Measurements from ENCODE around the gene LIPJ. TPM values are rescaled to one million over a fixed set of nuclear protein-coding genes. Genes with fewer than 3 reads are reported as not detected.

Gene LIPJ
- total RNA-seq, 1 experiment from 2014 or later, result 0.09 TPM

DNA sequence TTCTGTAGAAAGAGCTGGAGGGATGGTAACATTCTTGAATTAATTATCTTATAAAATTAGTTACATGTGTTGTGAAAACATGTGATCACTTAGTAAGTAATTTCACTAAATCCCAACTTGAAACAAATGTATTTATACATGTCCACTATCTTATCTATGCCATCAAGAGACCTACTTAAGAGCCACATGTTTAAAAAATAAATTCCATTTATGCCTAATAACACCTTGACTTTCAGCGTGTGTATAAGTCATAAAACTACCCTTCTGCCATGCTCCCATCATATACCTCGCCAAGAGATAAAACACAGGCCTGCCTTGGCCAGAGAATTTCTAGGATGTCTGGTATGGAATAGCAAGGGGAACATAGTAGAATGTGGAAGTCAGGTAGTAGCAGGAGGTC is 37.3 kb downstream of the LIPJ start:
- TF ChIP-seq IRF2 (CRISPR knock-in tag; IDR thresholded peaks at IDR 0.05; ENCODE audit: borderline replicate concordance, low read depth), result no peak
- no peak for TF ChIP-seq PRRX2 (CRISPR knock-in tag; IDR thresholded peaks at IDR 0.05)
- no peak for TF ChIP-seq FOXK1 (CRISPR knock-in tag; IDR thresholded peaks at IDR 0.05)
- no peak for TF ChIP-seq ELF4 (CRISPR knock-in tag; IDR thresholded peaks at IDR 0.05; ENCODE audit: low read depth)
- TF ChIP-seq NFYB (CRISPR knock-in tag; conservative IDR thresholded peaks at IDR 0.05; ENCODE audit: low read depth), result no peak
- TF ChIP-seq ZBTB21 (CRISPR knock-in tag; IDR thresholded peaks at IDR 0.05; ENCODE audit: borderline replicate concordance), result no peak
- TF ChIP-seq, protein P1, sequence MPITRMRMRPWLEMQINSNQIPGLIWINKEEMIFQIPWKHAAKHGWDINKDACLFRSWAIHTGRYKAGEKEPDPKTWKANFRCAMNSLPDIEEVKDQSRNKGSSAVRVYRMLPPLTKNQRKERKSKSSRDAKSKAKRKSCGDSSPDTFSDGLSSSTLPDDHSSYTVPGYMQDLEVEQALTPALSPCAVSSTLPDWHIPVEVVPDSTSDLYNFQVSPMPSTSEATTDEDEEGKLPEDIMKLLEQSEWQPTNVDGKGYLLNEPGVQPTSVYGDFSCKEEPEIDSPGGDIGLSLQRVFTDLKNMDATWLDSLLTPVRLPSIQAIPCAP (CRISPR knock-in tag; IDR thresholded peaks at IDR 0.05), result no peak
- TF ChIP-seq, protein P2, sequence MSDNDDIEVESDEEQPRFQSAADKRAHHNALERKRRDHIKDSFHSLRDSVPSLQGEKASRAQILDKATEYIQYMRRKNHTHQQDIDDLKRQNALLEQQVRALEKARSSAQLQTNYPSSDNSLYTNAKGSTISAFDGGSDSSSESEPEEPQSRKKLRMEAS (CRISPR knock-in tag; IDR thresholded peaks at IDR 0.05), result no peak
- no peak for TF ChIP-seq TEAD1 (CRISPR knock-in tag; IDR thresholded peaks at IDR 0.05)
- TF ChIP-seq ZNF423 (CRISPR knock-in tag; IDR thresholded peaks at IDR 0.05), result no peak
- TF ChIP-seq, protein P3, sequence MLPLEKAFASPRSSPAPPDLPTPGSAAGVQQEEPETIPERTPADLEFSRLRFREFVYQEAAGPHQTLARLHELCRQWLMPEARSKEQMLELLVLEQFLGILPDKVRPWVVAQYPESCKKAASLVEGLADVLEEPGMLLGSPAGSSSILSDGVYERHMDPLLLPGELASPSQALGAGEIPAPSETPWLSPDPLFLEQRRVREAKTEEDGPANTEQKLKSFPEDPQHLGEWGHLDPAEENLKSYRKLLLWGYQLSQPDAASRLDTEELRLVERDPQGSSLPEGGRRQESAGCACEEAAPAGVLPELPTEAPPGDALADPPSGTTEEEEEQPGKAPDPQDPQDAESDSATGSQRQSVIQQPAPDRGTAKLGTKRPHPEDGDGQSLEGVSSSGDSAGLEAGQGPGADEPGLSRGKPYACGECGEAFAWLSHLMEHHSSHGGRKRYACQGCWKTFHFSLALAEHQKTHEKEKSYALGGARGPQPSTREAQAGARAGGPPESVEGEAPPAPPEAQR (CRISPR knock-in tag; IDR thresholded peaks at IDR 0.05), result no peak
- Mint-ChIP-seq H3K27ac (no peak overlapping the region), H3K4me1 (0 out of 2 replicates have a peak, but pooled peaks cover 5% of the 10 kb centered on the region), H3K27me3 (ENCODE audit: low read depth) (no peaks in the 10 kb centered on the region; the same call in 1 of the 2 replicates), H3K36me3 (no peaks in the 10 kb centered on the region), H3K4me3 (no peak overlapping the region), H3K9me3 (peaks cover 20% of the 10 kb centered on the region; the same call in 1 of the 2 replicates)
- DNase-seq (ENCODE audit: low spot score) (no peak), ATAC-seq (no peak)
- POLR2A ChIA-PET, result no interaction called here
- CTCF ChIA-PET, result interaction anchor here (1.2 kb wide), 1 partner anchor 41 kb away, joined by 4 read pairs; the partner anchor contains the start of gene RNLS

DNA sequence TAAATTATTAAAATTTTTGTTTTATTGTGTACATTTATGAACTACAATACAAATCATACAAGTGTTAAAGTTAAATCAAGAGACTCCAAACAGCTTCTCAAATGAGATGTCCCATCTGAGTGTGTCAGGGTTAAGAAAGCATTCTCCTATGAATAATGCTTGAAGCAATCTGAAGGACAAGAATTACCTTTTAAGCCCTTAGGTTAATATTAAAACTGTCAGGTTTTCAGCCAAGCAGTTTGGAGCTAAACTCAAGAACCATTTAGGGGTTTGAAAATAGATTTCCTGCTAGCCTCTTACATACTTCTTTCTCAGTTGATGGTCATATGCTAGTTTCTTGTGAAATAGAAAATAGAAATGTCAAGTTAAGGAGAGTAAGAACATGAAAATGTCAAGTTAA is 38.3 kb downstream of the LIPJ start:
- CTCF ChIA-PET, result no interaction called here
- Mint-ChIP-seq H3K27me3 (ENCODE audit: low read depth) (no peaks in the 10 kb centered on the region; the same call in 1 of the 2 replicates), H3K9me3 (peaks cover 20% of the 10 kb centered on the region; the same call in 1 of the 2 replicates)
- TF ChIP-seq, protein P4, sequence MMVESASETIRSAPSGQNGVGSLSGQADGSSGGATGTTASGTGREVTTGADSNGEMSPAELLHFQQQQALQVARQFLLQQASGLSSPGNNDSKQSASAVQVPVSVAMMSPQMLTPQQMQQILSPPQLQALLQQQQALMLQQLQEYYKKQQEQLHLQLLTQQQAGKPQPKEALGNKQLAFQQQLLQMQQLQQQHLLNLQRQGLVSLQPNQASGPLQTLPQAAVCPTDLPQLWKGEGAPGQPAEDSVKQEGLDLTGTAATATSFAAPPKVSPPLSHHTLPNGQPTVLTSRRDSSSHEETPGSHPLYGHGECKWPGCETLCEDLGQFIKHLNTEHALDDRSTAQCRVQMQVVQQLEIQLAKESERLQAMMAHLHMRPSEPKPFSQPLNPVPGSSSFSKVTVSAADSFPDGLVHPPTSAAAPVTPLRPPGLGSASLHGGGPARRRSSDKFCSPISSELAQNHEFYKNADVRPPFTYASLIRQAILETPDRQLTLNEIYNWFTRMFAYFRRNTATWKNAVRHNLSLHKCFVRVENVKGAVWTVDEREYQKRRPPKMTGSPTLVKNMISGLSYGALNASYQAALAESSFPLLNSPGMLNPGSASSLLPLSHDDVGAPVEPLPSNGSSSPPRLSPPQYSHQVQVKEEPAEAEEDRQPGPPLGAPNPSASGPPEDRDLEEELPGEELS (CRISPR knock-in tag; IDR thresholded peaks at IDR 0.05), result no peak
- TF ChIP-seq, protein P5, sequence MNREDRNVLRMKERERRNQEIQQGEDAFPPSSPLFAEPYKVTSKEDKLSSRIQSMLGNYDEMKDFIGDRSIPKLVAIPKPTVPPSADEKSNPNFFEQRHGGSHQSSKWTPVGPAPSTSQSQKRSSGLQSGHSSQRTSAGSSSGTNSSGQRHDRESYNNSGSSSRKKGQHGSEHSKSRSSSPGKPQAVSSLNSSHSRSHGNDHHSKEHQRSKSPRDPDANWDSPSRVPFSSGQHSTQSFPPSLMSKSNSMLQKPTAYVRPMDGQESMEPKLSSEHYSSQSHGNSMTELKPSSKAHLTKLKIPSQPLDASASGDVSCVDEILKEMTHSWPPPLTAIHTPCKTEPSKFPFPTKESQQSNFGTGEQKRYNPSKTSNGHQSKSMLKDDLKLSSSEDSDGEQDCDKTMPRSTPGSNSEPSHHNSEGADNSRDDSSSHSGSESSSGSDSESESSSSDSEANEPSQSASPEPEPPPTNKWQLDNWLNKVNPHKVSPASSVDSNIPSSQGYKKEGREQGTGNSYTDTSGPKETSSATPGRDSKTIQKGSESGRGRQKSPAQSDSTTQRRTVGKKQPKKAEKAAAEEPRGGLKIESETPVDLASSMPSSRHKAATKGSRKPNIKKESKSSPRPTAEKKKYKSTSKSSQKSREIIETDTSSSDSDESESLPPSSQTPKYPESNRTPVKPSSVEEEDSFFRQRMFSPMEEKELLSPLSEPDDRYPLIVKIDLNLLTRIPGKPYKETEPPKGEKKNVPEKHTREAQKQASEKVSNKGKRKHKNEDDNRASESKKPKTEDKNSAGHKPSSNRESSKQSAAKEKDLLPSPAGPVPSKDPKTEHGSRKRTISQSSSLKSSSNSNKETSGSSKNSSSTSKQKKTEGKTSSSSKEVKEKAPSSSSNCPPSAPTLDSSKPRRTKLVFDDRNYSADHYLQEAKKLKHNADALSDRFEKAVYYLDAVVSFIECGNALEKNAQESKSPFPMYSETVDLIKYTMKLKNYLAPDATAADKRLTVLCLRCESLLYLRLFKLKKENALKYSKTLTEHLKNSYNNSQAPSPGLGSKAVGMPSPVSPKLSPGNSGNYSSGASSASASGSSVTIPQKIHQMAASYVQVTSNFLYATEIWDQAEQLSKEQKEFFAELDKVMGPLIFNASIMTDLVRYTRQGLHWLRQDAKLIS (CRISPR knock-in tag; IDR thresholded peaks at IDR 0.05; ENCODE audit: borderline replicate concordance), result no peak
- TF ChIP-seq ATF1 (CRISPR knock-in tag; IDR thresholded peaks at IDR 0.05) (no peak), ZNF263 (CRISPR knock-in tag; IDR thresholded peaks at IDR 0.05; ENCODE audit: low read depth) (no peak), NFE2L1 (CRISPR knock-in tag; IDR thresholded peaks at IDR 0.05) (no peak), FOXK1 (CRISPR knock-in tag; IDR thresholded peaks at IDR 0.05) (no peak), SOX15 (CRISPR knock-in tag; IDR thresholded peaks at IDR 0.05) (no peak), NFATC4 (CRISPR knock-in tag; IDR thresholded peaks at IDR 0.05) (no peak), SP1 (CRISPR knock-in tag; conservative IDR thresholded peaks at IDR 0.05) (no peak), GRHL2 (CRISPR knock-in tag; IDR thresholded peaks at IDR 0.05; ENCODE audit: insufficient replicate concordance, severe bottlenecking) (no peak)
- TF ChIP-seq, protein P1 (CRISPR knock-in tag; IDR thresholded peaks at IDR 0.05), result no peak
- TF ChIP-seq, protein P6, sequence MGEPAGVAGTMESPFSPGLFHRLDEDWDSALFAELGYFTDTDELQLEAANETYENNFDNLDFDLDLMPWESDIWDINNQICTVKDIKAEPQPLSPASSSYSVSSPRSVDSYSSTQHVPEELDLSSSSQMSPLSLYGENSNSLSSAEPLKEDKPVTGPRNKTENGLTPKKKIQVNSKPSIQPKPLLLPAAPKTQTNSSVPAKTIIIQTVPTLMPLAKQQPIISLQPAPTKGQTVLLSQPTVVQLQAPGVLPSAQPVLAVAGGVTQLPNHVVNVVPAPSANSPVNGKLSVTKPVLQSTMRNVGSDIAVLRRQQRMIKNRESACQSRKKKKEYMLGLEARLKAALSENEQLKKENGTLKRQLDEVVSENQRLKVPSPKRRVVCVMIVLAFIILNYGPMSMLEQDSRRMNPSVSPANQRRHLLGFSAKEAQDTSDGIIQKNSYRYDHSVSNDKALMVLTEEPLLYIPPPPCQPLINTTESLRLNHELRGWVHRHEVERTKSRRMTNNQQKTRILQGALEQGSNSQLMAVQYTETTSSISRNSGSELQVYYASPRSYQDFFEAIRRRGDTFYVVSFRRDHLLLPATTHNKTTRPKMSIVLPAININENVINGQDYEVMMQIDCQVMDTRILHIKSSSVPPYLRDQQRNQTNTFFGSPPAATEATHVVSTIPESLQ (CRISPR knock-in tag; IDR thresholded peaks at IDR 0.05), result no peak
- TF ChIP-seq, protein P7, sequence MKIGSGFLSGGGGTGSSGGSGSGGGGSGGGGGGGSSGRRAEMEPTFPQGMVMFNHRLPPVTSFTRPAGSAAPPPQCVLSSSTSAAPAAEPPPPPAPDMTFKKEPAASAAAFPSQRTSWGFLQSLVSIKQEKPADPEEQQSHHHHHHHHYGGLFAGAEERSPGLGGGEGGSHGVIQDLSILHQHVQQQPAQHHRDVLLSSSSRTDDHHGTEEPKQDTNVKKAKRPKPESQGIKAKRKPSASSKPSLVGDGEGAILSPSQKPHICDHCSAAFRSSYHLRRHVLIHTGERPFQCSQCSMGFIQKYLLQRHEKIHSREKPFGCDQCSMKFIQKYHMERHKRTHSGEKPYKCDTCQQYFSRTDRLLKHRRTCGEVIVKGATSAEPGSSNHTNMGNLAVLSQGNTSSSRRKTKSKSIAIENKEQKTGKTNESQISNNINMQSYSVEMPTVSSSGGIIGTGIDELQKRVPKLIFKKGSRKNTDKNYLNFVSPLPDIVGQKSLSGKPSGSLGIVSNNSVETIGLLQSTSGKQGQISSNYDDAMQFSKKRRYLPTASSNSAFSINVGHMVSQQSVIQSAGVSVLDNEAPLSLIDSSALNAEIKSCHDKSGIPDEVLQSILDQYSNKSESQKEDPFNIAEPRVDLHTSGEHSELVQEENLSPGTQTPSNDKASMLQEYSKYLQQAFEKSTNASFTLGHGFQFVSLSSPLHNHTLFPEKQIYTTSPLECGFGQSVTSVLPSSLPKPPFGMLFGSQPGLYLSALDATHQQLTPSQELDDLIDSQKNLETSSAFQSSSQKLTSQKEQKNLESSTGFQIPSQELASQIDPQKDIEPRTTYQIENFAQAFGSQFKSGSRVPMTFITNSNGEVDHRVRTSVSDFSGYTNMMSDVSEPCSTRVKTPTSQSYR (CRISPR knock-in tag; IDR thresholded peaks at IDR 0.05), result no peak

More for the DNA sequence above, 38.3 kb downstream of the LIPJ start:
- no peak for ATAC-seq
- H3K4me3 Mint-ChIP-seq, result no peak overlapping the region
- 0 out of 2 replicates have a peak, but pooled peaks cover 5% of the 10 kb centered on the region for H3K4me1 Mint-ChIP-seq
- DNase-seq (ENCODE audit: low spot score), result no peak
- POLR2A ChIA-PET, result no interaction called here
- H3K27ac Mint-ChIP-seq, result no peak overlapping the region
- H3K36me3 Mint-ChIP-seq, result no peaks in the 10 kb centered on the region
